Germinal center (tissue), 1 donor: Measurements from ENCODE around the gene GSE1.
A peak's percentile ranks its signal among the peaks of the same experiment; 100 is the strongest.

Experiments used
- DNase-seq: peaks from one replicate; pipeline ENCODE4 v3.0.0; 2012; ENCODE audit warnings: mixed read lengths, low spot score

GSE1 gene

DNA sequence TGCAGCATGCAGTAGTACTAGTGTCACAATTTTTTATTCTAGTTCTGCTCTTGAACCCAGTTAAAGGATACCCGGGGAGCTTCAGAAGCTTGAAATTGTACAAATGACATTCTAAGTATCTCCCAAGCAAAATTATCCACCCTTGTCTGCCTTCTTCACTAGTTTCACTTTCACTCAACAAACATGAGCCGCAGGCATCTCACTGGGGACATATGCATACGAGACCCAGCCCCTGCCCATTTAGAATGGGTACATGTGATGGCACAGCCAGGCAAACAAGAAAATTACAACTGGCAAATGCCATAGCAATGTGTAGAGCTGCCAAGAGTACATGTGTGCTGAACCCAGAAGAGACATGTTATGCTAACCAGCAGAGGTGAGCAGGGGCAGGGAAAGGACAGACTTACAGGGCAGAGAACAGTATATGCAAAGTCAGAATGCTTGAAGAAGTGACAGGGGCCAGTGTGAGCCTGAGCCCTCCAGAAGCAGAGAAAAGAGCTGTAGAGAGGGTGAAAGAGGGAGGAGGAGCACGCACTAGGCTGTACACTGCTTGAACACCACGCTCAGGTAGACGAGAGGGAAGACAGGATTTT is 67.3 kb downstream of the GSE1 start:
- no peak for DNase-seq

DNA sequence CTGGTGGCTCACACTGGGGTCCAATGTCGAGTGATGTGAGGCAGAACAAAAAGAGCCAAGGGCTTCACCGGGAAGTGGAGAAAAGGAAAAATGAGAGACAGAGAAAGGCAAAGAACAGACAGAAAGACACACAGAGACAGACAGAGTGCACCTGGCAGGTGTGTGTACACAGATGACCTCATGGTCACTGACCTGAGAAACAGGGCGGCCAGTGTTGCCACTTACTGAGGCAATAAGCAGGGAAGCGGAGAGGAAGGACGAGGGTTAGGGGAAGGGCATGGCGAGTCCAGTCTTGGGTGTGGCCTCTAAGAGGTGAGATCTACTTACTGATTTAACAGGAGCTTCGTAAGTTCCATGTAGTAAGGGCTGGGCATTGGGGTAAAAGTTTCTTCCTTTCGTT is 68.1 kb downstream of the GSE1 start:
- no peak for DNase-seq

DNA sequence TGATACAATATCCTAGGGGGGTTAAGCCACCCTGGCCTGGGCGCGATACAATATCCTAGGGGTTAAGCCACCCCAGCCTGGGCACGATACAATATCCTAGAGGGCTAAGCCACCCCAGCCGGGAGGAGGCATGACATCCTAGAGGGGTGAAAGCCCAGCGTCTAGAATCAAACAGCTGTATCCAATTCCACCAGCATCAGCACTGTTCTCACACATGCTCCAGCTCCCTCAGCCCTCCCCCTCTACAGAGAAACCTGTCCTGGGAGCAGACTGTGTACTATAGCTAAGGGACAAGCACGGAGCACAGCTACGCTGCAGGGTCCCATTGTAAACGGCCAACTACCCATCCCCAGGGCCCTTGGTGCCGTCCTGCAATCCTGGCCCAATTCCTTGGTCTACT is 69.4 kb downstream of the GSE1 start:
- DNase-seq = no peak

DNA sequence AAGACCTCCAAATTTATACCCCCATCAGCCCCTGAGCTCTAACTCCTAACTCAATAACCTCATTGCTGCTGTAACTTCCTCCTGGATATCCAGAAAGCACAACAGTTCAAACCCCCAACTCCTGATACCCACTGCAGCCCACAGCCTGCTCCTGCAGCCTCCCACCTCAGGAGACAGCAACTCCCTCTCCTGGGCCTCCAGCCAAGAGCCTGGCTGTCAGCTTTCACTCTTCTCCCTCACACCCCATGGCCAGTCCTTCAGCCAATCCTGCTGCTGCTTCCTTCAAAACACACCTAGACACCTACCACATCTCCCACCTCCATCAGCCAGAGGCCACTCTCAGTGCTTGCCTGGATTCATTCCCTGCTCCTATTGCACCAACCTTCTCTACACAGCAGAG is 70.2 kb downstream of the GSE1 start:
- DNase-seq = no peak

DNA sequence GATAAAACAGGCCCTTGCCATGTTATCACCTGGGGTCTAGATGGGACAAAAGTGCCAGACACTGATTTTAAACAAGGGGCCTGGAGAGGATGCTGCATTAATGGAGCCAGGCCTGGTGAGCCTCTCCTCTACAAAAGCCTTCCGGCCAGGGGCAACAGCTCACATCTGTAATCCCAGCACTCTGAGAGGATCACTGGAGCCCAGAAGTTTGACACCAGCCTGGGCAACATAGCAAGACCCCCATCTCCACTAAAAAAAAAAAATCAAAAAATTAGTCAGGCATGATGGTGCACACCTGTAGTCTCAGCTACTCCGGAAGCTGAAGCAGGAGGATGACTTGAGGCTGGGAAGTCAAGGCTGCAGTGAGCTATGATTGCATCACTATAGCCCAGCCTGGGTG is 72.1 kb downstream of the GSE1 start:
- no peak for DNase-seq

DNA sequence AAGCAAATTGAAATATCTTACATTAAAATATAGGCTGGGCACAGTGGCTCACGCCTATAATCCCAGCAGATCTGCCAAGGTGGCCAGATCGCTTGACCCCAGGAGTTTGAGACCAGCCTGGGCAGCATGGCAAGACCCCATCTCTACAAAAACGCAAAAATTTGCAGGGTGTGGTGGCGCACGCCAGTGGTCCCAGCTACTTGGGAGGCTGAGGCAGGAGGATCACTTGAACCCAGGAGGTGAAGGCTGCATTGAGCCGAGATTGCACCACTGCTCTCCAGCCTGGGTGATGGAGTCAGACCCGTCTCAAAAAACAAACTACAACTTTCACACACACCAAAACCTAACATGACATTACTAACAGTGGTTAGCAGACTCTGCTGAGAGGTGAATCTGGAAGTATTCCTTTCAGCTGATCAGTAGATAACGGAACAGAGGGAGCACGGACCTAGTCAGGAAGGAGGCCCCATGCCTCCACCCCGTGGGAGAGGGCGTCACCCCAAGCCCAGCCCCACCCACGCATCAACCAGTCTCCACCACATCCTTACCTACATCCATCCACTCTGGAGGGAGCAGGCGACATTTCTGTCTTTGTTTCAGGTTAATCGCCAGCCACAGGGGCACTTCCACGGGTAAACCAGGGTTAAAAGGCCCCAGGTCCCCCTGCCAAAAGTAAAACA is 73.9 kb downstream of the GSE1 start:
- DNase-seq = peak; percentile 45

DNA sequence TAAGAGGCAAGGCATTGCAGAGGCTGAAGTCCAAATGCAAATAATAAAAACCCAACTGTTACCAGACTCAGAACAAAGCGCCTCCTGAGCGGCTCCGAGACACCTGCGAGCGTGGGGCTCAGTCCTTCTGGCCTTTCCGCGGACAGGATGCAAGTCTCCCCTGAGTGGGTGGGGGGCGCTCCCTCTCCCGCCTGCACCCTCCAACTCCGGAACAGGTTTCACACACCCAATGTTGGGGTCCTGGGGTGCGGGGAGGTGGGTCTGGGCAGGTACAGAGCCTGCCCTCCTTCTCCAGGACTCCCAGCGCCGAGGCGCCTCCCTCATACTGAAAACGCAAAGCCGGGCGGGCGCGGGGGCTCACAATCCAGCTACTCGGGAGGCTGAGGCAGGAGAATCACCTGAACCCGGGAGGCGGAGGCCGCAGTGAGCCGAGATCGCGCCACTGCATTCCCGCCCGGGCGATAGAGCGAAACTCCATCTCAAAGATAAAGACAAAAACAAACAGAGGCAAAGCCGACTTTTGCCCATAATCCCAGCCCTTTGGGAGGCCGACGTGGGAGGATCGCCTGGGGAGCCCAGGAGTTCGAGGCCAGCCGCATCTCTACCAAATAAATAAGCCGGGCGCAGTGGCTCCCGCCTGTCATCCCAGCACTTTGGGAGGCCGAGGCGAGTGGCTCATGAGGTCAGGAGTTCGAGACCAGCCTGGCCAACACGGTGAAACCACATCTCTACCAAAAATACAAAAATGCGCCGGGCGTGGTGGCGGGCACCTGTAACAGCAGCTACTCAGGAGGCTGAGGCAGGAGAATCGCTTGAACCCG is 74.7 kb downstream of the GSE1 start:
- no peak for DNase-seq

DNA sequence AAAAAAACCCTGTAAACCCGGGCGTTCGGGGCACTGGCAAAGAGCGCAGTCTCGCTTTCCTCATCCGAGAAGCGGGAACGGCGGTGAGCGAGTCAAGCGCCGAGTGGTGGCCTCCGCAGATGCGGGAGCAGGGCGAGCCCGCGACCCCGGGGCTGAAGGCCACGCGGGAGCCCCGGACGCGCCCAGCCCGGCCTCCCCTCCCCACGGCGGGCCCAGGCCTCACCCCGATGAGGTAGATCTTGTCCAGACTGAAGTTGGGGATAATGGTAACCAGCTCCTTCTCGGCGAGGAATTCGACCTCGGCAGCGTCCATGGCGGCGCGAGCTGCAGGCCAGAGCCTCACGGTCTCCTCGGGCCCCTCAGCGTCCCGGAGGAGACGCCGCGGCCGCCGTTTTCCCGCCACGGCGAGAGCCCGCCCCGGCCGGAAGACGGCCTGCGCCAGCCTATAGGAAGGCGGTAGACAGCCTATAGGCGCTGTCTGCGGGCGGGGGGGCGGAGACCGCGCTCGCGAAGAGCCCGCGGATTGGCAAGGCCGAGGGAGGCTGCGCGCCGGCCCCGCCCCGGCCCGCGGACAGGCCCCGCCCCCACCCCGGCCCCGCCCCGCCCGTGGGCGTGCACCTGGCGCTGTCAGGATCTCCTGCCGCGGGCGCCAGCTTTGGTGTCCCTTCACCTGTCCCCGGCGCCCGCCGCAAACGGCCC is 75.6 kb downstream of the GSE1 start, which contains the start of gene GINS2:
Gene GINS2 (minus strand): TSS at position 369 of the 699 bp plus-strand sequence. CDS start 56 bp downstream, at position 313.
- peak; percentile 99 for DNase-seq

DNA sequence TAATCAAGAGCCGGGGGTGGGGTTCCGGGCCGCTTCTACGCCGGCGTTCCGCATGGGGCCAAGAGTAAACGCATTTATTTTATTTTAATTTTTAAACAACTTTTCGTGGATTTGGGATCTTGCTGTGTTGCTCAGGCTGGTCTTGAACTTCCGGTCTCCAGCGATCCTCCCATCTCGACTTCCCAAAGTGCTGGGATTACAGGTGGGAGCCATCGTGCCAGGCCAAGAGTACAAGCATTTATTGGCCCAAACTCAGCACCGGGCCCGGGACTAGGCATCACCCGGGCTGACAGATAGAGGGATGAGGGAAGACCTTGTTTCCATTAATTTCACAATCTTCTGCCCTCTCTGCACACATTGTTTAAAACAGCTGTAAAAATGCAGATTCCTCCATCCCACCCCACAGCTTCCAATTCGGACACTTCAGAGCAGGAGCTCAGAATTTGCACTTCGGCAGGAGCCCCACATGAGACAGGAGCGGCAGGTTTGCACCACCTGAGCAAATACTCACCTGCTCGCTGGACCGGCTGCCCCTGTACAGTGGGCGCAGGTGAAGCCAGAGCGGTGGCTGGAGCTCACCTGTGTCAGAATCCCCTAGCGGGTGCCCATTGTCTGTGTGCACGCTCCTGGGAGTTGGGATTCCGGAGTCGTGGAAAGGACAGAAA is 76.3 kb downstream of the GSE1 start:
- no peak for DNase-seq

DNA sequence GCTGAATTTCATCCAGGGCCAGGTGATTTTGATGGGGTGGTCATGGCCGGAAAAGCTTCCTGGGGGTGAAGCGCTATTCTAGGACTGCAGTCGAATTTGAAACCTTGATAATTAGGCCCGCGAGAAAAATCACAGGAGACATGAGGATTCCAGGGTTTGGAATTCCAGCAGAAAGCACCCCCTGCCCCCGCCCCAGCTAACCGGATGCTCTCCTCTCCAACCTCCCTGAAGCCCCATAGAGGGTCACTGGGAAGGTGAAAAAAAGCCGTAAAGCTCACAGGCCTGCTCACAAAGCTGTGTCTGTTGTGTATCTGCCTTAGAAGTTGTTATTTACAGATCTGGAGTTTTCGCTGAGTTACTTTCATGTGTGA is 76.8 kb downstream of the GSE1 start:
- DNase-seq = no peak

DNA sequence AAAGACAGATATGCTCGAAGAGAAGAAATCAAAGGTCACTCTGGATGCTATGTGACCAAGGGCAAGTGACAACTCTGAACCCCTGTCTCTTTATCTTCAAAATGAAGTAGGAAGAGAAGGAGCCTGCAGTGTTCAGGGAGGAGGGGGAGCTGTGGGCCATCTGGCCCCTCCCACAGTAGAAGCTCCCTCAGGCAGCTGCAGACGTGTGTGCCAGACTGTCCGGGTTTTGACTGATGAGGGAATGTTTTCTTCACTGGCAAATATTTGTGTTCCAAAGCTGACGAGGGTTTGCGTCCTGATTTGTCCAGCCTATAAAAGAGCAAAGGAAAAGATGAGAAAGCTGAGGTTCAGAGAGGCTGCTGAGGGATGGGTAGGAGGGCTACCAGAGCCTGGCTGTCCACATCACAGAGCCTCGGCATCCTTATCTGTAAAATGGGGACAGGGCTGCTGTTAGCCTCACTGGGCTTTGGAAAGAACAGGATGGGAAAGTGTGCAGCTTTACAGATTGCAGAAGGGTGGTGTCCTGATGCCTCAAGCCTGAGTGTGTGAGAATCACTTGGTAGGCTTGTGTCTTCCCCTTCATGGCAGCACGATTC is 77.4 kb downstream of the GSE1 start:
- no peak for DNase-seq

DNA sequence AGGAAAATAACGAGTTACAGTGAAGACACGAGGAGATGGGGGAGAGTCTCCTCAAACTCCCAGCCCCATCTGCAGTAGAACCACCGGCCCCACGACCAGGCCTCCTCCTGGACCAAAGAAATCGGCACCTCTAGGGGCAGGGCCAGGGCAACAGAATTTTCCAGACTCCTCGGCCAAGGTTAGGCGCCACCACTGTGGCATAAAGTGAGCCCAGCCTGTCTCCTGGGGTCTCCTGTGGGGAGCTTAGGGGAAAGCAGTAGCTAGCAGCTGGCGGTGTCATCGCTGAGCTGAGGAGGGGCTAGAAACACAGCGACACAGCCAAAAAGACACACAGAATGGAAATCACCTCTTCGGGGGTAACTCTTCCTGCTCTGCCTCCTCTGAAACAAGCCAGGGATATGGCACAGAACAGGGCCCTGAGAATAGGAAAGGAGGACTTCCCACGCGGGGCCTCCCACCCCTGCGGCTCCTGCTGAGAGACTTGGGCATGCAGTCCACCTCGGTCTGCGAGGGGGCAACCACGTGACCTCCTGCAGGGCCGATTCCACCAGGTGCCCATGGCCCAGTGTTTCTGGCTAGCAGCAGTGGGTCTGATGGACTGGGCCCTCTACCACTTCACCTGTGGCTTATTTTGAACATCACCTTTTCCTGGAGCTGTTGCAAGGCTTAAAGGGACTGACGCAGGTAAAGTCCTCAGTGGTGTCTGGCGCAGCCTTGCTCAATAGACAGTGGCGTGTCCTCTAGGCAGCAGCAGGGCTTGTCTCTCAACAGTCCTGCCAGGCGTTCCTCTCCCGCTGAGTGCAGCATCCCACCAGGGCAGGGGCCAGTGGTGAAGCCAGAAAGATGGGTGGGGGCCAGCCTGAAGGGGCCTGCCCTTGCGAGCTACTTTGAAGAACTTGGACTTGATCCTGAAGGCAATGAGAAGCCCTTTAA is 82.3 kb downstream of the GSE1 start:
- no peak for DNase-seq

DNA sequence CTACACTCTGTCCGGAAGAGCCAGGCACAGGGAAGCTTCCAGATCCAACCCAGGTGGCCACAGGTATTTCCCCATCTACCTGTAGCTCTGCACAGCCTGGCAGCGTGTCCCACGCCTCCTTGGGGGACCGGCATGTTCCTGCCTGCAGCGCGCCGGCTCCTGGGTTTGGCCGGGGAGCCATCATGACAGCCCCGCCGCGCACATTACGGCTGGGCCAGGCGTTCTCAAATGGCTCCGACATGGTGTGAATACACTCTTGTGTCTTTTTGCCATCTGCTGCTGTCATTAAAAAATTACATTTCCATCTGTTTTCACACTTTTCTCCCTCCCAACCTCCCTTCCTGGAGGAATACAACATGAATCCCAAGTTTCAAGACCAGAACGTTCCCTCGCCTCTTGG is 83.7 kb downstream of the GSE1 start:
- no peak for DNase-seq

DNA sequence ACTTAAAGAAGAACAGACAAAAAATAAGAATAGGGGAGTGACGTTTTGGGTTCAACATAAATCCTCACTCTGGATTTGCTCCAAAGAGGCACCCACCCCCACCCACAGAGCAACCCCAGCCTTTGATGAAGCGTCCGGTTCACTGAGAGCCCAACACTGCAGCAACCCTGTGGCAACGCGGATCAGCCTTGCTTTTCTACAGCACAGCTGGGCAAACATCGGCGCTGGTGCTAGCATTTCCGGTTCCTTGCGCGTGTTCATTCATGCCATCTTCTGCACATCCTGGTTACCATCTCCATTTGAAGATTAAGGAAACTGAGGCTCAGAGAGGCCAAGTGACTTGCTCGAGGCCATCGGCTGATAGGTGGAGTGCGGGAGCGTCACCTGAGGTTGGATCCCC is 84.3 kb downstream of the GSE1 start:
- DNase-seq = no peak

DNA sequence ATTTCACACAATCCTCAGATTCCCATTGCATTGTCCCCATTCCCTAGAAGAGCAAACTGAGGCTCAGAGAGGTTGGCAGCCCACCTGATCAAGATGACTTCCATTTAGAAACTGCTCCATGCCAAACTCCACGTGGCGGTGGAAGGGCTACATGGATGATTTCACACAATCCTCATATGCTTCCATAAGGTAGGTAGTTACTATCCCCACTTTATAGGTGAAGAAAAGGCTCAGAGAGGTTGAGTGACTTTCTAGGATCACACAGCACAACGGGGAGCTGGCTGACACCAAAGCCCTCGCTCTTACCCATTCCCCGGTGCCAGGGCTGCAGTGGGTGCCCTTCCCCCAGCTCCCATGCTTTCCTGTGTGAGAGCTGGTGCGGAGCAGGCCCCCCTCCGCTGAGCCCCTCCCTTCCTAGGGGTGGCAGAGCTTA is 85.4 kb downstream of the GSE1 start:
- DNase-seq = no peak

DNA sequence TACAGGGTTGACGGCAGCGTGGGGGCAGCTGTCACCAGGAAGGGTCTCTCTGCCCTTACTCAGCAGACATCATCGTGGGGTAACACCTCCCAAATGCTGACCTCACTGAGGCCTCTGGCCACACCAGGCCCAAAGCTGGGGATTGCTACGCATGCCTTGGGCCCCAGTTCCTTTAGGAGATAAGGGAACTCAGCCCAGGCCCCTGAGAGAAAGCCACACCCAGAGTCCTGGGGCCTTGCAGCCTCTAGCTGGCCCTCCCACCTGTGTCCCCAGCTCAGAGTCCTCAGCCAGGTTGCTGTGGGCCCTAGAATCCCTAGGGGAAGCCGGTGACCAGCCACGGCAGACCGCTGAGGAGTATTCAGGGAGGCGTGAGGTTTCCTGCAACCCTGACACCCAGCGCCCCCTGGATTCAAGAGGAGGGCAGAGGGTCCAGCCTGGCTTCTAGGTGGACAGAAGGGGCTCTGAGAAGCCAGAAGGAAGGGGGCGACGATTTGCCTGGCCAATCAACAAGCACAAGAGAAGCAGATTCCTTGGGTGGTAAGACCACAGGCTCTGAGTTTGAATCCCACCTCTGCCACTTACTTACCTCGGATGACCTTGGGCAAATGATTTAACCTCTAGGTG is 85.9 kb downstream of the GSE1 start:
- DNase-seq = no peak

DNA sequence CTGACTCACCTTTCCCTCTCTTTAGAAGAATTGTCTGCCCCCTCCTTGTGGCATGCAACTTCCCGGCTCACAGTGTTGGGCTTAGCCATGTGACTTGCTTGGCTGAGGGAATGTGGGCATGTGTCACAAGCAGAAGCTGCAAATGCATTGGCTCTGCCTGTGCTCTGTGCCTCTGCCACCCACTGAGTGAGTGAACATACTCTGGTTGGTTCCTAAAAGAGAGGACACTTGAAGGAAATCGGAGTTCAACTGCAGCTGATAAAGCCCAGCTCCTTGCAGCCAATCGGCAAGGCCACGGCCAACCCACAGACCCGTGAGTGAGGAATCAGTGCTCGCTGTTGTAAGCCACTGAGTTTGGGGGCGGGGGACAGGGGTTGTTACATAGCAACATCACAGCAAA is 86.5 kb downstream of the GSE1 start:
- no peak for DNase-seq

DNA sequence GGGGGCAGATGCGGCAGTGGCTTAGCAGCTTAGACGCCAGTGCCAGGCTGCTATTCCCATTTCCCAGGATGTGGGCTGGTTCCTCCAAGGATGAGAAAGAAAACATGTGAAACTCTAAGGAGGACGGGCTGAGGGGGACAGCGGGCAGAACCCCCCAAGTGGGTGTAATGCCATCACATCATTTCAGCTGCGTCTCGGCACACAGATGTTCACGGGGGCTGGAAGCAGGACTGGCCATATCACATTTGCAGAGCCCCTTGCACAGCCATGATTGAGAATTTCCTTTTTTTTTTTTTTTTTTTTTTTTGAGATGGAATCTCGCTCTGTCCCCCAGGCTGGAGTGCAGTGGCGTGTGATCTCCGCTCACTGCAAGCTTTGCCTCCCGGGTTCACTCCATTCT is 90.9 kb downstream of the GSE1 start:
- no peak for DNase-seq

DNA sequence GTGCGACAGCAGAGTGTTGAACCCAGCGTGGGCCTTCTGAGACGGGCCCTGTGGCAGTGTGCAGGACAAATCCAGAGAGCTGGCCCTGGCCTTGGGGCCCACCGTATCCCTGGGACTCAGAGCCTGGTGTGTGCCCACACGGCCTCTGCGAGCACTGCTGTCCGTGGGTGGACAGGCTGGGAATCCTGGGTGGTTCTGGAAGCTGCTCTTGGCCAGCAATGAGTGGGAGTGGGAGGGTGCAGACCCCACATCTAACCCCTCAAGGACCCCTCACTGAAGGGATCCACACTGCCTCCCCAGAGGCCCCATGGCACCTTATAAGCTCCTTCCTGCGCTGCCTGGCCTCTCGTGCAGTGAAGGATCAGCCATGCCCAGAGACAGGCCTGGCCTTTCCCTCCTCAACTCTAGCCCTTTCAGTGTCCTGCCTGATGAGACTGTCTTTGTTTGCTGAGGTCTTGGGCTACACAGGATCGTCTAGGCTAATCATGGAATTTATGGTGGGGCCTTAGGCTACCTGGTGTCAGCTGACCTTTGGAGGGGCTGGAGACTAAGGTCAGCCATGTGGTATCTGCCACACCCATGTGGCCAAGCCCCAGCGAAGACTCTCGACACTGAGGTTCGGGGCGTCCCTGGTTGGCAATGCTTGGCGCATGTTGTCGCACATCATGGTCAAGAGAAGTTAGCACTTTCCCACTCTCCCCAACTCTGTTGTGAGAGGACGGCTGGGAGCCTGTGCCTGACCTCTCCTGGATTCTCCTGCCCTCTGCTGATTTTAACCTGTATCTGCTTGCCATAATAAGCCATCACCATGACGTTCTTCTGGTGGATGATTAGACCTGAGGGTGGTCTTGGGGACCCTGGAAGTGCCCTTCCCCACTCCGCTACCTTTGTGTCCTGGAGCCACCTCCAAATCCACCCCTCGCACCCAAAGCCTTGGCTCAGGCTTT is 92.1 kb downstream of the GSE1 start:
- DNase-seq = no peak
